ENCODE data around the gene ZNF407.

ZNF407 gene

DNA sequence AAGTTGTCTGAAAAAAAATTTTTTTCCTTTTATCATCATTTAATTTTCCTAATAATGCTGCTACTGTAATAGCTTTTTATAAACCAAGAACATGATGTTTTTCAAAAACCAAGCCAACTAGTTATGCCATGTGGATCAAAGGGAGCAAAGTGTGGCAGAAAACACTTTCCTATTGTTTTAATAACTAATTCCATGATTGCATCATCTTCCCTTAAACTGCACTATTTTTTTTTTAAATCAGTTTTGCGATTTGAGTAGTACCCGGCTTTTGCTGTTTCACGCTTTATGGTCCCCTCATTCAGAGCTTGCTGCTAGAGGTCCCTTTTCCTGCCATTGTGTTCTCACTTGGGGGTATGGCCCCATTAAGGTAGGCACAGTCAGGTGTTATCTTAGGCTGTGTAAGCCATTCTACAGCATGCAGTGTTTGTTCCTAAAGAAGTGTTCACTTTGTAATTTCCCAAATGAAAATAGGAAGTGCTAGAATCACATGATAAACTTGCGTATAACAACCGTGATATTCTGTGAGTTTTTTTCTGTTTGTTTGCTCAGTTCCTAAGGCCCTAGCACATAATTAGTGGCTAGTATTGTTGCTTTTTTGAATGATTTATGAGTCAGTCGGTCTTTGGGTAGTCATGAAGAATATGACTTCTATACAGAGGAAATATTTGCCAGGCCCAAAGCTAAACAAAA is 385.4 kb downstream of the ZNF407 start:
- DNase-seq = no peak

DNA sequence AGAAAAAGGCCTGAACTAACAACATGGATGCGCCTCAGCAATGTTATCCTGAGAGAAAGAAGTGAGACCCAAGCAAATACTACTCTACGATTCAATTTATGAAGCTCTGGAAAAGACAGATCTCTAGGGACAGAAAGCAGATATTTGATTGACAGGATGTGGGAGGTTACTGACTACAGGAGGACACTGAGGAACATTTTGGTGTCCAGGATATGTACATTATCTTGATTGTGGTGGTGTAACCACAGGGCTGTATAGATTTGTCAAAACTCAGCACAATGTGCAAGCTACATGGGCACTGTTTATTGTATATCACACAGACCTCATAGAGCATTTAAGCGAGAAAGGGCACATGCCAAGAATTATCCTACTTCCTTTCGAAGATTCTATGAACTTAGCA is 391.5 kb downstream of the ZNF407 start:
- no peak for DNase-seq

DNA sequence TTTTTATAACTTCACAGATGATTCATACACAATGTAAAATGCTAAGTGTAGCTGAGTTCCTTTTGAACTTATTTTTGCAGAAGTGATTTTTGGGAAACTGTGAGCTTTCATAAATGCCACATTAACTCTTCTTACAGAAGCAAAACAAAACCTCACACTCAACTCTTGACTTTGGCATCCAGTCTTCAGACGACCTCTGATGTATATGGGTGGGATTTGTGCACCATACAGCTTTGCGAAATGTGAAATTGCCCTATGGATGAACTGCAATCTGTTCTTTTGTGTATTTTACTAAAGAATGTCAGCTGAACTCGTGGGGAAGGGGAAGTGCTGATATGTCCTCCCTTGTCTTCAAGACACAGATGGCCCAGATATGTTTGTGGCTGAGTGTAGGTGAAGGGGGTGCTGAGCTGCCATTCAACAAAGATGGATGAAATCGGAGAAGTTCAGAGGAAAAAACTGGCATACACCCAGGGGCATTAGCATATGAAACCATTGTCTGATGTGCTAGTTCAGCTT is 393.0 kb downstream of the ZNF407 start:
- DNase-seq = no peak

DNA sequence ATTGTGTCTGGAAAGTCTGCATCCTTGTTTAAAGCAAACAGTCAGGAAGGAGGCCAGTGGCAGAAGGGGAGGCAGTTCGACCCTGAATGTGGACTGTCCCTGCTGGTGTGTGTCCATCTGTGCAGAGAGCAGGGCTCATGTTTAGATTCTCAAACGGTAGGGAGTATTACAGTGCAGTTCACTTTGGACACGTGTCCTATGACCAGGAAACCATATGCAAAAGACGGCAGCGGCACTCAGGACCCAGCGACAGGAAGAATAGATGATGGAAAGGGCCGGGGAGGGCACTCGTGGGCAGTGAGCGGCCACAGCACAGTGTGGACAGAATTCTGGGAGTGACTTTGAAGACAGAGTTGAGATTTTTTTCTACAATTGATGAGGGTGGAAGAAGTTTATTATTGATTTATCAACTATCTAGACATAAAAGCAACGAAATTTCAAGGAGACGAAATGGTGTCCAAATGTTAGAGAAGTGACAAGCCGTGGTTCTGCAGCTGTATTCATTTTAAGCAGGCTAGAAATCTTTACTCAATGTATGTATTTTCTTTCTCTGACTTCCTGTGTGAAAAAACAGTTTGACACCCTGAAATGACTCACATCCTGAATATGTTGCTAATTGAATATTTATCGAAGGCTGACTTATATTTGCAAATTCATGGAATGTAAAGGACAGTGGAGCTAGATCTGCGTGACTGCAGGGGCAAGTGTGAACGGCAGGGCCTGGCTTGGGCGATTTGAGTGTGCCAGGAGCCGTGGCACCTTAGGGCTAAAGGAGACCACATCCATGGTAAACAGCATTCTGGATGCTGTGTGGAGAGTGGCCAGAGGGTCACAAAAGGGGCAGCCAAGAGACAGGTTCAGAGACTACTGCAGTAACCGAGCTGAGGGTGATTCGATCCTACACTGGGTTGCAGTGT is 397.1 kb downstream of the ZNF407 start:
- peak; percentile 66 for DNase-seq

DNA sequence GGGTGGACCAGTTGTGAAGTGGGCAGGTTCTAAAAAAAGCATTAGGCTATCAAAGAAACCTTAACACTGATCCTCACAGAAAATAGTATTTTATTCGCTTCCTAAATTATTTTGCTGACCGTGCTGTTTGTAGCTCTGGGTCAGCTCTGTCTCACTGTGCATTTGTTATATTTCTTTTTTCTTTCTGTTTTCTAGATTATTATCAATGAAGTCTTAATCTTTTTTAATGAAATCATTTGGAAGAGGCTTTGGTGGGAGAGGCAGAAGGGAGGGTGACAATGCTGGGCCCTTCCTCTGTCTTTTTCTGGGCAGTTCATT is 397.7 kb downstream of the ZNF407 start:
- no peak for DNase-seq

DNA sequence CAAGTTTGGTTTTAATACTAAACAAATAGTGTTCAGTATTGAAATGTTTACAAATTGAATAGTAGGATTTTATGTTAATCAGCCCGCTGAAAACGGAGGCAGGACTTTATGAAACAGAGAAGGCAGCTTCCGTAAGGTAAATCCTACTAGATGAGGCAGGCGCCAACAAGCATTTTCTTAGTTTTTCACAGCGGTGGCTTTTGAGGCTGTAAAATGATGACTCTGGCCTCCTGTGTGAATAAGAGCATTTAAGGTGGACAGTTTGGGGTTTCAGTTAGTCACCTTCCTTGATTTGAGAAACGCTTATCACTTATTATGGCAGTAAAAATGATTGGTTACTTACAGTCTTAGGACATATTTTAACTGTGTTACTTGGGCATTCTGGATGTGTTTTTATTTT is 398.4 kb downstream of the ZNF407 start:
- DNase-seq = no peak

DNA sequence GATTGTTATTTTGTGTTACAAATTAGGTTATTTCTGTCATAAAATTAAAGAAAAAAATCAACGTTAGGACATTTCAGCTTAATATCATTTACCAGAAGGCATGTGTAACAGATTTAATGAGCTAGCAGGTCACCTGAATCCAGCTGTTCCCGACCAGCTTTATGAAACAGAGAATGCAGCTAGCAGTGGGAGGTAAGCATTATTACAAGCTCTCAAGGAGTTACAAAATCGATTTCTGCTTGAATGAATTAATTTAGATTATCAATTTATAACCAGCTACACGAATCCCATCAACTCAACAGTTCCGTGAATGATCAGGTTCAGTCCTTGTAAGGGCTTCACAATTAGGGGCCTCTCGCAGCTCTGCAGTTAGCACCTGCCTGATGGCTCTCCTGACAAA is 399.3 kb downstream of the ZNF407 start:
- DNase-seq = no peak

DNA sequence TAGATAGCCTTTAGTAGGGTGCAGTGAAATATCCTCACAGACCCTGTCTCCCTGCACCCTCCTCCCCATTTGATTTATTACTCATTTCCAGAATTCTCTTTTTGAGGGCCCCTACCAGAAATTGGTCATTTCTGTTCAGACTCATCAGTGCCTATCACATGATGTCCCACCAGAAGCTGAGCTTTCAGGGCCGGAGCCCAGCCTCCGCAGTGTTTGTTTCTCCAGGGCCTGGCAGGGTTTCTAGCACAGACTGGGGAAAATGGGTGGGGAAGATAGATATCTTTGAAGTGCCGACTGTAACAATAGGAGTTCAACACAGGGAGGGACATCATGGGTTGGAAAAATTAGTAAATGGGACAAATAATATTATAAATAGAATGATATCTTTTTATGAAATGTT is 403.2 kb downstream of the ZNF407 start:
- DNase-seq = no peak

DNA sequence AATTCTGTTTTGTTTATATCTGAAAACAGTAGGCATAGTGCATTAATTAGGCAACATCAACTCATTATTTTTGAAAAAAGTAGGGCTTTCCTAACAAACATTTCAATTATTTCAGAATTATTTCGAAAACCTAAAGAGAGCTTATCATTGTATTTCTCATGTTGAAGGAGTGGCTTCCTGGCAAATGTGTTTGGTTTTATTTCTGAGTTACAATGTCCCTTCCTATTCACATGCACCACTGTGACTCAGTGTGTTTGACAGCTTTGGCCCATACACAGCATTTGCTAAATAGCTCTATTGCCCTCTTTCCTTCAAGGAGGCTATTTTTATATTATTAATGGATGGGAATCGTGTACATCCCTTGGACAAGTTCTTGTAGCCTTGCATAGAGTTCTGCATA is 405.4 kb downstream of the ZNF407 start:
- DNase-seq = no peak

DNA sequence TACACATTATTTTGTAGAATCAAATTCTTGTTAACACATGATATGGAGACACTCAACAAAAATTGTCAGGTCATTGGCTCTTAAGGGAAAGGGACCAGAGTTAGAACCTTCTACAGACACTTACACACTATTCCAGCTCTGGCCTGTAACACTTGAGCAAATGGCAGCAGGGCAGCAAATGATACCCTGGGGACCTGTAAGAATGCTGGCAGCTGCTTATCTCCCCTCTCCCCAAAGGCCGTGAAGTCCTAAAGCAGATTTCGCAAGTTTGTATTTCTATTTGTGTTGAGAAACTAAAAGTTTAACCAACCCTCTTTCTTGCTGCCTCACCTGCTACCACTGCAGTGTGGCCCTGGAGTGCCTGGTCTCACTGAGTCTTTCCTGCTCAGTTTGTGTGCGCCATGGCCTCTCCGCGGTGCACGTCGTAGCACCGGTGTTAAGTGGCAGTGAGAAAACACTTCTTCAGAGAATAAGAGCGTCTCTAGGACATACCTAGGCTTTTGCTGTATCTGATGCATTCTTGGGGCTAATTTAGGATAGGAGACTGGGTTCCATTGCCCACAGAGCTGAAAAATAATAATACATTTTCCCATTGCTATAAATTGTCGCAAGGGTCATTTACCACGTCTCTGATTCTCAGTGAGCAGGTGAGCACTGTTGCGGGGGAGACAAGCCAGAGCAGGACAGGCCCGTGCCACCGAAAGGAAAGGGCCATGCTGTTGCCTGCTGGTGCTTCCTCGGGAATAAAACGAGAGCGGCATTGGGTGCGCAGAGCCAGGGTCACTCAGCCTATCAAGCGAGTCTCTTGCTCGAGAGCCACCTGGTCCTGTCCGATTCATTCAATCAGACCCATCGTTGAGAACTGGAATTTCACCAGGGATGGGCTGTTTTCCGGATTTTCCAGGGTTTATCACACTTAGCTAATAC is 406.4 kb downstream of the ZNF407 start:
- no peak for DNase-seq

DNA sequence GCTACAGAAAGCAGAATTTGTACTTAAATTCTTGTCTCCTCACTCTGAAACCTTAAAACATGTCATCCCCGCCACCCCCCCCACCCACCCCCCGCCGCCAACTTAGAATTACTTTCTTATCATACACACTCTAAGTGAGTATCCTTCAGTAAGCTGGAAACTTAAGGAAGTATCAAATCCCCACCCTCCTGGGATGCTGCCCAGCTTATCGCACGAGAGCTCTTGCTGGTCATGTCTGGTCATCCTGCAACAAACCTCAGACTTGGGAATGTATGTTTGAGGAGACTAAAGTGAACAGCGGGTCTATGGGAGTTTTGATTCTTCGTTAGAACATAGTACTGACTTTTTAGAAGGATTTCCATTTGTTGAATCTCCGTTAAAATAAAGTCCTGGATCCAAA is 408.0 kb downstream of the ZNF407 start:
- DNase-seq = no peak

DNA sequence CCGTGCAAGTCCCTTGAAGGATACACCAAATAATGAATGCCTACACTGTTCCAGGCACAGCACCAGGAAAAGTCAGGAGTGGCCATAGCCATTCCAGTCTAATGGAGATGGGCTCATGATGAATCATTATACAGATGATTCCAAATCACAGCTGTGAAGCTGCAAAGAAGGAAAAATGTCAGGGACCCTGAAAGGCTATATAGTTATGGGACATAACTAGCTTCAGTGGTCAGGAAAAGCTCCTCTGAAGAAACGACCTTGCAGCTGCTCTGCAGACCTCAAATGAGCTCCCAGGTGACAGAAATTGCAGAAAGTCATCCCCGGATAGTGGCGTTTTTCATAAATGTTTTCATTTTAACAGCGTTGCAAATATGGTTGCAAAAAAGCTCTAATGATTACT is 410.5 kb downstream of the ZNF407 start:
- no peak for DNase-seq

DNA sequence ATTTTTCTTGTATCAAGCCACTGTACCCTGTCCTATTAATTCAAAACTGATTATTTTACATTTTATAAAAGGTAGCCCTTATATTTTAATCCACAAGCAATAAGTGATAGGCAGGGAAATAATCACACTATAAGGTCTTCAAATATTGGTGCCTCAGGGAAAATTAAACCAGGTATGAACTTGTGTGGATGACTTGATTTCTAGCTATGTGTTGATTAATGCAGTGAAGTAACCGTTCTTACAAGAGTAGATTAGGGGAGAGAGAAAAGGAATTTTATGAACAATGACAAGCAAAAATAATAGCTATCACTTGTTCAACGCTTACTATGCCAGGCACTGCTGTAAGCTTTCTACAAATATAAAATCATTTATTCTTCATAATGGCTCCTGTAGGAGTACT is 411.6 kb downstream of the ZNF407 start:
- no peak for DNase-seq

DNA sequence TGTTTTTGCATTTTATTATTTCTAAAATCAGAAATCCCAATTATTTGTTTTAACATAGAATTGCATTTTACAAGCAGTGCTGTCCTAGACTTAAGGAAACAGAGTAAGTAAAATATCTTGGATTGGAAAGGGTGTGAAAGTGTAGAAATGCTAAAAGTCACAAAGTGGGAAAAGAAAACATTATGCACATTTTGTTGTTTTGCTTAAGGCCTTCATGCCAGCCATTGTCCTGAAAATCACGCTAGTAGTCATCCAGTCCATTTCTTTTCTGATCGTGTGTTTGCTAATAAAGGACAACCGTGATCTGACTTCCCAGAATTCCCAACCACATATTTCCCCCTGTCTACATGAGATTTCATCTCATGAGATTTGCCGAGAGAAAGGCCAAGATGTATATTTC is 412.2 kb downstream of the ZNF407 start:
- DNase-seq = no peak

DNA sequence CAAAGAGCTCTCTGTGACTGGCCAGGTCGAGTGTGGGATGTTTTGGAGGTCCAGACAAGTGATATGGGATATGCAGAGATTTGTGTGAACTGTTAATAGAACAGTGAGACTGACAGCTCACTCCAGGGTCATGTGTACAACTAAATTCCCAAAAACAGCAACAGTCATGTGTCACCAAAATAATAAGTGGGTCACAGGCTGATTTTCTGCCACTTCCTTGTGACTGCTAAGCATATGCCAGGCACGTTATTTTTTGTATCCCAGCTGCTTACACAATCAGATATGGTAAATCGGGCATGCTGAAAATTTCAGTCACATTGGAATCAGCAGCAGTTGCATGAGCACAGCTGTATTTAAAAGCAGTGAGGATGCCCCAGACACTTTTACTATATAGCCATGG is 412.6 kb downstream of the ZNF407 start:
- no peak for DNase-seq

DNA sequence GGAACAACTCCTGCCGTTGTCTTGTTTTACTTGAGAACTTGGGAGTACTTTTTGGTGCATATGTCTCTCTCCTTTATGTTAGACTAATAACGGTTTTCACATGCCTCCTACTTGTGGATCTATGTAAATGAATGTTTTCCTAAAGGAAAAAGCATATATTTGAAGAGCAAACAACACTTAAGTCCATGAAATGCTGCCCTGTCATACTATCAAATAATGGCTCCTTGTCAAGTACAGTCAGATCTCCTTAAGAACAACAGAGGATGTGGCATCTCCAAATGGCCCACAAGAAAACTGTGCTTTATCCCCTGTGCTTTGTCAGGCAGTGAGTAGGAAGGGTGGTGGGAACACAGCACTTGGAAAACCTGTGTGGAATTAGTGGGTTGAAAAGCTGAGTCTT is 413.0 kb downstream of the ZNF407 start:
- no peak for DNase-seq

DNA sequence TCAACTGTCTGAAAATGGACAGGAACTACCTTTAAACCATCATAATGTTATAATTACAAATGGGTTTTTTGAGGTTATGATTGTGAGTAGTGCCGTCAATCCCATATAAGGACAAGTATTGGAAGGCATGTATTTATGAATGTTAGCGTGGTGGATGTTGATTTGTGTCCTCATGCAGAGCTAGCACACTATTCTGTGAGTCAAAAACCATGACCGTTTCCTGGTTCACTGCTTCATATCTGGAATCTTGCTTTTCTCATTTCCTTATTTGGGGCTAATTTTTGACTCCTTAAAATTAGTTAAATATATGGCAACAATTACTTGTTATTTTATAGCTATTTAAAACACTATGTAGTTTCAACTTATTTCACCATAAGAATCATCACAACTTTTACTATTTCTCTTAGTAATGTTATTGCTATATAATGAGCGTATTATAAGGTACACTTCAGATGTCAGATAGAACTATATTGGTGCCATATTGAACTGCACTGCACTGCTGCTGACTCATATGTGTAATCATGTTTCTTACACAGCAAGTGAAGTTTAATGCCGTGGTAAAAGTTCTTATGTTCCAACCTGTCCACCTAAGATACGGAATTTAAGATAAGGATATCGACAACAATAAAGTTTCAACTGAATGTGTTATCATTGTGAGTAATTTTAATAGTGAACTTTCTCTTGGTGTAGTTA is 418.5 kb downstream of the ZNF407 start:
- no peak for DNase-seq

DNA sequence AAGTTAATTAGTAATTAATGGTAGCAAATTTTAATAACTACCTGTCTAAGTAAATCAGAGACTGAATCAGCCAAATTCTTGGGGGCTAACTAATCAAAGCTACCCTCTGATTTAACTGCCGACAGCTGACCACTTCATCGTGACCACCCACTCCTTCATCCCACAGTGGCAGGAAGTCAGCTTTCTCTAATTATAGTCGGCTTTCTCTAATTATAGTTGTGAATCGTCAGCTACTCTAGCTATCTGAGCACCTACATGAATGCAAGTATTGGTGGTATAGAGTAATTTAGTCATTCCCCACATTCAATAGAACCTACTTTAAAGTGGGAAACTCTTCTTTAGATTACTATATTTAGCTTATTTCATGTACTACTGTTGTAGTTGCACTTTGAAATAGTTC is 425.8 kb downstream of the ZNF407 start:
- DNase-seq = no peak

DNA sequence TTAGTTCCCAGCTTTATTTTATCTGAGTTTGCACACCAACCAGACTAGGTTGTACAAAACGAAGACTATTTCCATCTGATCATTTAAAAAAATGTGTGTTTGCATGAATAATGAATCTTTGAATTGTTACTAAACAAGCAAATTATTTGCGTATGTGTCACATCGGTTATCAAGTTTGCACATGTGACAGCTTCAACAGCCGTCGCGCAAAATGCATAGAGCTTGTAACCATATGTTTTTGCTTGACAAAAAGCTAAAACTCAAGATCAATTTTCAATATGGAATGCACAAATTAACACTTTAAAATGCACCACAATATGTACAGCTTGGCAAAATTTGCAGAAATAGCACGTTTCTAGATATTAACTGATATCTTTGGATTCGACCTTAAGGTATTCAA is 427.2 kb downstream of the ZNF407 start:
- DNase-seq = no peak

DNA sequence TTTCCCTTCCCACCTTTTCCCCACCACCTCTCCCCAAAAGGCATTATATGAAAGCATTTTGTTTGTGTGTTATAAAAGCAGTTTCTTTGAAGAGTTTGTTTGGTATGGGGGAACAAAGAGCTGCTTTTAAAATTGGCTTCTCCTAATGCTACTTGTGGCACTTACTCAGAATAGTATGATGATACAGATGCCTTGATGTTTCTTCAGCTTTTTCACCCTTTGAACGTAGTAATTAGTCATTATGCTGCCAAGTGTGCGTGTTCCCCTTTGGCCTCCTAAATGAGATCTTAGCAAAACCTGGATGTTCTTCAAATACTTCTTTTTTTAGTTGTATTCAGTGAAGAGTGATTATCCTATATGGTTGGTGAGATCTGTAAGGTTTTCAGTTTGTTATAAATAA is 427.9 kb downstream of the ZNF407 start:
- no peak for DNase-seq

DNA sequence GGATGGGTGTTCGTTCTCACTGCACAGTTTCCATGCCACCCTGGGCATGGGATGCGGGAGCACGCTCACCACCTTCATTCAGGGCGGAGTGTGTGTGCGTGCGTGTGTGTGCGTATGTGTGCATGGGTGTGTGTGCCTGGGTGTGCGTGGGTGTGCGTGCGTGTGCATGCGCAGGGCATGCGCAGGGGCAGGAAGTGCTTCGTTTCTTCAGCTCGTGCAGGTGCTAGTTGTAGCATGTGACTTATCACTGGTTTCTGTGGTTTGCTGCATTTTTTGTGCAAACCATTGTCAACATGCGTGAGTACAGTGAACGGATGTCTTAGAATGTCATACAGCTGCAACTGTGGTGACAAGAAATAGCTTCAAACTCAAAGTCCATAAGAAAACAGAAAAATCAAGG is 431.8 kb downstream of the ZNF407 start:
- DNase-seq = no peak

DNA sequence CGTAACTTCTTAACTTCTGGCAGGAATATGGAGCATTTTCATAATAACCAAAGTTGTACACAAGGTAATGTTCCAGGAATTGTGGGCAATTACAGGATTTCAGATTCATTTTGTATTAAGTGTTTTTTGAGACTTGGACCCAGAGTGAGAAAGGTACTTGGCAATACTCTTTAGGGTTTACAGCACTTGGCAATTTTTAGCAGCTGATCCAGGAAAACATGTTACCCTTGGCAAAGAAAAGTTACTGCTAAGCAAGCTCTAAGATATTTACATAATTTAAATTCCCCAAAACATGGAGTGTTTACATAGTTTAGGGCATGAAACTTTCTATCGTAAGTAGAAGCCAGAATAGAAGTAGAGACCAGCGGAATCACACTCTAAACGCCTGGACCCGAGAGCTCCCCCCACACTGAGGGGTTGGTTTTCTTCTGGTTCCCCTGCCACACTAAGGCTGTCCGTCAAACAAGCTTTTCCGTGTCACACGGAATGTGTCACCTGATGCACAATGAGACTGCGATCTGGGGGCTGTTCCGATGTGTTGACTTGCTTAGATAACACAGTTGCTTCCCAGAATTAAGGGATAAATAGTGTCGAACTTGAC is 434.1 kb downstream of the ZNF407 start:
- no peak for DNase-seq
